OCI-LY1 (cell line): ENCODE data around the gene HOXB7.

ENCODE experiments used
- H2AFZ ChIP-seq: fragments of 200-600 bp; sonication (generic), shearing (Covaris generic); 2 replicates; pipeline ENCODE4 v1.6.0; 2014; ENCODE audit warnings: antibody characterized with exemption, mild to moderate bottlenecking, low read length
- H3F3A ChIP-seq: fragments of 200-600 bp; sonication (generic), shearing (Covaris generic); 2 replicates; pipeline ENCODE4 v1.6.0; 2014; ENCODE audit warnings: mild to moderate bottlenecking, antibody characterized with exemption, low read length, moderate library complexity; ENCODE audit not compliant: insufficient read depth
- H3K27ac ChIP-seq: fragments of 200-600 bp; sonication (generic); 2 replicates; pipeline ENCODE4 v1.5.1; 2014; ENCODE audit warnings: low read length, mixed run types, mild to moderate bottlenecking, low read depth; ENCODE audit not compliant: poor library complexity, severe bottlenecking
- H3K27me3 ChIP-seq: fragments of 200-600 bp; sonication (generic); 2 replicates; pipeline ENCODE4 v1.6.0; 2014; ENCODE audit warnings: antibody characterized with exemption, mild to moderate bottlenecking, low read length, moderate library complexity; ENCODE audit not compliant: insufficient read depth
- H3K36me3 ChIP-seq: fragments of 200-600 bp; sonication (generic); 2 replicates; pipeline ENCODE4 v1.6.1; 2014; ENCODE audit warnings: mild to moderate bottlenecking, antibody characterized with exemption, low read length, moderate library complexity, mixed read lengths; ENCODE audit not compliant: insufficient read depth
- H3K4me1 ChIP-seq: fragments of 200-600 bp; sonication (generic); 2 replicates; pipeline ENCODE4 v1.5.1; 2014; ENCODE audit warnings: mild to moderate bottlenecking, low read length, moderate library complexity; ENCODE audit not compliant: insufficient read depth, severe bottlenecking
- H3K4me2 ChIP-seq: fragments of 200-600 bp; sonication (generic), shearing (Covaris generic); 2 replicates; pipeline ENCODE4 v1.6.1; 2014; ENCODE audit warnings: low read length
- H3K4me3 ChIP-seq: fragments of 200-600 bp; sonication (generic); 2 replicates; pipeline ENCODE4 v1.5.1; 2014; ENCODE audit warnings: low read length, low read depth, mild to moderate bottlenecking, mixed read lengths; ENCODE audit not compliant: poor library complexity, severe bottlenecking
- H3K79me2 ChIP-seq: fragments of 200-600 bp; shearing (Covaris generic); 2 replicates; pipeline ENCODE4 v1.6.1; 2016; ENCODE audit warnings: mixed run types, low read length, mixed read lengths; ENCODE audit not compliant: insufficient read depth
- H3K9ac ChIP-seq: fragments of 200-600 bp; sonication (generic), shearing (Covaris generic); 2 replicates; pipeline ENCODE4 v1.6.1; 2014; ENCODE audit warnings: mild to moderate bottlenecking, low read length, mixed read lengths
- H3K9me2 ChIP-seq: fragments of 200-600 bp; sonication (generic), shearing (Covaris generic); 2 replicates; pipeline ENCODE4 v1.6.1; 2014; ENCODE audit warnings: low read depth, mild to moderate bottlenecking, low read length, mixed read lengths
- H3K9me3 ChIP-seq: fragments of 200-600 bp; shearing (Covaris generic); 2 replicates; pipeline ENCODE4 v1.6.1; 2014; ENCODE audit warnings: low read length, mixed read lengths
- H4K20me1 ChIP-seq: fragments of 200-600 bp; sonication (generic), shearing (Covaris generic); 2 replicates; pipeline ENCODE4 v1.6.0; 2016; ENCODE audit warnings: mild to moderate bottlenecking, low read length; ENCODE audit not compliant: insufficient read depth
- CTCF ChIP-seq: fragments of 200-600 bp; sonication (generic), shearing (Covaris generic); IDR thresholded peaks from 2 replicates; pipeline ENCODE4 v1.5.1; 2017; ENCODE audit warnings: mild to moderate bottlenecking, antibody characterized with exemption, low read length, moderate library complexity, mixed read lengths
- EZH2 ChIP-seq: fragments of 200-600 bp; sonication (generic), shearing (Covaris generic); IDR thresholded peaks from 2 replicates; pipeline ENCODE4 v1.8.0; 2017; ENCODE audit warnings: borderline replicate concordance, mixed run types, mild to moderate bottlenecking, antibody characterized with exemption, low read length, moderate library complexity, mixed read lengths

The HOXB7 gene

DNA sequence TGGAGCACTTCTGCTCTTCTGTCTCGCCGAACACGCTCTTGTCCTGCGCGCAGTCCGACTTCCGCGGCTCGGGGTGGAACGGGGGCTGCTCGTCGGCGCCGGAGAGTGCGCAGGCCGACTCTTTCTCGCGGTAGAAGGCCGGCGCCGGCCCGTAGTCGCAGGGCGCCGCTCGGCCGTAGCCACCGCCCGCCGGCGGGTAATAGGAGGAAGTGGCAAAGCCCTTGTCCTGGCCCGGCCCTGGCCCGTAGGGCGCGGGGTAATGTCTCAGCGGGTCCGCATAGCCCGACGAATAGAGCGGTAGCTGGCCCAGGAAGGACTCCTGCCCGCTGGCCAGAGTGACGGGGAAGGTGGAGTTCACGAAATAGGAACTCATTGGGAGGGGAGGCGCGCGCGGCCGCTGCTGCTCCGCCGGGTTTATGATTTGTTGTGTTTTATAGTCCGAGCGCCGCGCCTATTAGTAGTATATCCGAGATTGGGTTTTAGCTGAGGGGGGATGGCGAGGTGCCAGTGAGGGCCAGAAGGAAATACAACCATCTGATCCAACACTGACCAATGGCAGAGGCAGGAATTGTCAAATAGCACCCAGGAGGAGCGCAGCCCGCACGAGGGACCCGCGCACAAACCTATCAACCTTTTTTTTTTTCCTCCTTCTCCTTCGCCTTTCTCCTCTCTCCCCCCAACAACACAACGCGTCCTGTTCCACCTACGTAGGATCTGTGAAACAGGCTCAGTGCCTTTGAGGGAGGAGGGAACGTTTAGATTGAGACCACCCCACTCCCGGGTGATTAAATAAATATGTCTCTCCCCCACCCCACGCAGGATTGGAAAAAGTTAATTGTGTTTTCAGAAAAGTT is 12.8 kb downstream of the HOXB7 start:
- no peaks in the 10 kb centered on the region for H3K4me1 ChIP-seq
- H3K9ac ChIP-seq, result no peak overlapping the region
- no peak overlapping the region for H2AFZ ChIP-seq
- no peaks in the 10 kb centered on the region for H3F3A ChIP-seq
- H3K27ac ChIP-seq, result no peak overlapping the region
- no peak overlapping the region for H3K4me2 ChIP-seq
- no peaks in the 10 kb centered on the region for H4K20me1 ChIP-seq
- no peaks in the 10 kb centered on the region for H3K79me2 ChIP-seq
- no peaks in the 10 kb centered on the region for H3K9me3 ChIP-seq
- H3K4me3 ChIP-seq, result no peak overlapping the region
- no peaks in the 10 kb centered on the region for H3K36me3 ChIP-seq
- peaks cover 5% of the 10 kb centered on the region; the same call in 1 of the 2 replicates for H3K27me3 ChIP-seq
- TF ChIP-seq CTCF (no peak), EZH2 (no peak)
- H3K9me2 ChIP-seq, result no peaks in the 10 kb centered on the region

DNA sequence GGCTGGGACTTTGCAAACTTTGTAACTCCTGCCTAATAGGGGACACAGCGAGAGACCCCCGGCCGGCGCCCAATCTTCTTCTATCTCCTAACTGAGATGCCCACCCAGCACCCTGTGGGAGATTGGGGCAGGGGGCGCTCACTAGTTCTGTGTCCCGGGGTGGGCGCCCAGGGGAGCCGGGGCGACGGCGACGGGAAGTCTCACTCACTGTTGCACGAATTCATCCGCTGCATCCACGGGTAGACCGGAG is 13.4 kb downstream of the HOXB7 start:
- H3F3A ChIP-seq, result no peaks in the 10 kb centered on the region
- no peaks in the 10 kb centered on the region for H3K9me2 ChIP-seq
- no peaks in the 10 kb centered on the region for H3K79me2 ChIP-seq
- H3K4me2 ChIP-seq, result no peak overlapping the region
- no peak overlapping the region for H2AFZ ChIP-seq
- H3K36me3 ChIP-seq, result no peaks in the 10 kb centered on the region
- no peak overlapping the region for H3K4me3 ChIP-seq
- TF ChIP-seq EZH2 (no peak), CTCF (no peak)
- H3K9ac ChIP-seq, result no peak overlapping the region
- H3K27ac ChIP-seq, result no peak overlapping the region
- H4K20me1 ChIP-seq, result no peaks in the 10 kb centered on the region
- peaks cover 5% of the 10 kb centered on the region; the same call in 1 of the 2 replicates for H3K27me3 ChIP-seq
- H3K4me1 ChIP-seq, result no peaks in the 10 kb centered on the region
- H3K9me3 ChIP-seq, result no peaks in the 10 kb centered on the region

GRCh38 chr17:48596735-48597527 is 13.9 kb downstream of the HOXB7 start:
- TF ChIP-seq CTCF (no peak), EZH2 (no peak)
- no peak overlapping the region for H3K4me2 ChIP-seq
- H3K27me3 ChIP-seq, result peaks cover 3% of the 10 kb centered on the region; the same call in 1 of the 2 replicates
- no peaks in the 10 kb centered on the region for H3K36me3 ChIP-seq
- H2AFZ ChIP-seq, result no peak overlapping the region
- H3K27ac ChIP-seq, result no peak overlapping the region
- no peaks in the 10 kb centered on the region for H3K4me1 ChIP-seq
- H3K79me2 ChIP-seq, result no peaks in the 10 kb centered on the region
- no peak overlapping the region for H3K9ac ChIP-seq
- no peaks in the 10 kb centered on the region for H3K9me3 ChIP-seq
- no peaks in the 10 kb centered on the region for H4K20me1 ChIP-seq
- H3K9me2 ChIP-seq, result no peaks in the 10 kb centered on the region
- H3F3A ChIP-seq, result no peaks in the 10 kb centered on the region
- H3K4me3 ChIP-seq, result no peak overlapping the region
